HG02798 (cell line): ENCODE results near the gene HRK.

ENCODE experiments used
- ATAC-seq: cut with Tn5 transposase; IDR thresholded peaks from one replicate; pipeline ENCODE4 v1.9.1; 2021; ENCODE audit warnings: mild to moderate bottlenecking; ENCODE audit not compliant: unreplicated experiment, poor library complexity

HRK gene

DNA sequence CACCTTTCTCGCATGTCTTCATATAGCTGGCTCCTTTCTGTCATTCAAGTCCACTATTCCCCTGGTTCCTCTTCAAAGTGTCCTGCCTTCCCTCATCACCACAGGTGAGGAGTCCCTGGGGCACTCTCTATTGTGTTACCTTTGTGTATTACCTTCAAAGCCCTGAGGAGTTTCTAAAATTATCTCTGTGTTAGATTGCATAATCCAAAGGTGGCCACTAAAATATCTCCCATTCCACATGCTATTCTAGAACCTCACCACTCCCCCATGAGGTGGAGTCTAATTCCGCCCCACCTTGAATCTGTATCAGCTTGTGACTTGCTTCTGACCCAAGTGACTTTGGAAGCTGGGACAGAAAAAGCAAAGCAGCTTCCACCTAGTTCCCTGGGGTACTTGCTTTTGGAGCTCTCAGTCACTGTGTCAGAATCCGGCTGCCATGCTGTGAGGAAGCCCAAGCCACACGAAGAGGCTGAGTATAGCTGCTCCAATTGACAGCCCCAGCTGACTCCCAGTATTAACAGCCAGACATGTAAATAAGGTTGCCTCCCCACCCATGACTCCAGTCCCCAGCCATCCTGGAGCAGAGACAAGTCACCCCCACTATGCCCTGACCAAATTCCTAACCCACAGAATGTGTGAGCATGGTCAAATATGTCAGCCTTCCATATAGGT lies 6.8 kb downstream of the HRK start:
- ATAC-seq: no peak

DNA sequence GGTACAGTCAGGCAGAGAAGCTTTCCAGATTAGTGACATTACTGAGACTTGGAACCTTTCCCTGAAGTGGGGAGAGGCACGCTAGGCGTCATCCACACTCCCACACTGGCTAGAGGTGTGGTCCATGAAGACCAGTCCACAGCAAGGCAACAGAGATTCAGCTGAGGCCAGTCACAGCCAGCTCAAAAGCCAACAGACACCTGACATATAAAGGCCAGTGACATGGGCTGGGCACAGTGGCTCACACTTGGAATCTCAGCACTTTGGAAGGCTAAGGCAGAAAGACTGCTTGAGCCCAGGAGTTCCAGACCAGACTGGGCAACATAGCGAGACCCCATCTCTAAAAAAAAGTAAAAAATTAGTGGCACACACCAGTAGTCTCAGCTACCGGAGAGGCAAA lies 10.9 kb downstream of the HRK start:
- ATAC-seq: no peak

DNA sequence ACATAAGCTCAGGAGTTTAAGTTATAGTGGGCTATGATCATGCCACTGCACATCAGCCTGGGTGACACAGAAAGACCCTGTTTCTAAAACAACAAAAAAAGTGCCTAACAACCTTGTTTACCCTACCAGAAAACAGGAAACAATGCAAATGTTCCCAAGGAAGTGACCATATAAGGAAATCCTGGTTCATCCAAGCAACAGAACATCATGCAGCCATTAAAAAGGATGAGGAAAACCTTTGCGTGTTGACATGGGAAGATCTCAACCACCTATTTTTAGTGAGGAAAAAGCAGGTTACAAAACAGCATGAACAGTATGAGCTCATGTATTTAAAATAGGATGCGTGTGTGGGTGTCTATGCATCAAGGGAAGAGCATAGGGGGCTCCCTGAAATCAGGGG lies 13.7 kb downstream of the HRK start:
- ATAC-seq: no peak

DNA sequence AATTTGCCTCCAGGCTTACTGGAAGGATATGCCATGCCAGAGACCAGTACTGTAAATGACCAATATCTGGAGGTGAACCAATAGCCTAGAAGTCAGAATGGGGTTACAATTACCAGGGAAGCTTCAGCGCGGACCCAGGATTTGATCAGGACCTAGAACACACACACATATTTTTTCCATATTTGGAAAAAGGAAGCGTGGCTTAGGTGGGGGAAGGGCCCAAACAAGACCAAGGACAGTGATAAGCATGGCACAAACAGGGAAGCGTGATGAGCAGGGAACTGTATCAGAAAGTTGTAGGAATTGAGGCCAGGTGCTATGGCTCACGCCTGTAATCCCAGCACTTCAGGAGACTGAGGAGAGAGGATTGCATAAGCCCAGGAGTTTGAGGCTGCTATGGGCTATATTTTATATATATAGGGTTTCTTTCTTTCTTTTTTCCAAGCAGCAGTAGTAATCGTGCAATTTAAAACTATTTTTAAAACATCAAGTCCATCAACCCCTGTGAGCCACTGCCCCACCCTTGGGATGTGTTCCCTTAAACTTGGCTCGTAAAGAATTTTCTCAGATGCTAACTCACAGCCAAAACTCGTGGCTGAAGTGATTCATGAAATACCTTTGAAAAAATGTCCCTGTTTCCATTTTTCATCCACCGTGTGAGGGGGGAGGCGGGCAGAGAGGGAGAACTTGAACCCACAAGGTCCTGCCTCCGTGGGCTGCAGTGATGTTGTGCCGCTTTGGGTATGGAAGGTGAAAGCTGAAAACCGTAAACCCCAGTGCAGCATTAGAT lies 16.7 kb downstream of the HRK start:
- ATAC-seq: no peak

DNA sequence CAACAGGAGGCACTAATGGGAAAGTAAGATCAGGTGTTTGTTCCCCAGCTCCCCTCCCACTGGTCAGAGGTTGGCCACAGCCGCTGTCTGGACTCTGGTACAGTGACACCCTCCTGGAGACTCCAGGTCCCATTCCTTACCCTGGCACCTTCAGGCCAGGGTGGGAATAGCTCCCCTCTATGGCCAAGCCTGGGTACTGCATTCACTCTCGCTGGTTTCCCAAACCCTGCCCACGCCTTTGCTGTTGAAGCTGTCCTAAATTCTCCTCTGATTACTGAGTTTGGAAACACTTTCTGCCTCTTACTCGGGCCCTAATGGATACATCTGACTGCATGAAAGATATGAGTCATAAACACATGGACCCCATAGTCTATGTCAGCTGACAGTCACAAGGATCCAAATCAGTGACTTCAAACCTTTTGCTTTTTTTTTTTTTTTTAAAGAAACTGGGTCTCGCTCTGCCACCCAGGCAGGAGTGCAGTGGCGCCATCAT lies 17.9 kb downstream of the HRK start:
- no peak for ATAC-seq

DNA sequence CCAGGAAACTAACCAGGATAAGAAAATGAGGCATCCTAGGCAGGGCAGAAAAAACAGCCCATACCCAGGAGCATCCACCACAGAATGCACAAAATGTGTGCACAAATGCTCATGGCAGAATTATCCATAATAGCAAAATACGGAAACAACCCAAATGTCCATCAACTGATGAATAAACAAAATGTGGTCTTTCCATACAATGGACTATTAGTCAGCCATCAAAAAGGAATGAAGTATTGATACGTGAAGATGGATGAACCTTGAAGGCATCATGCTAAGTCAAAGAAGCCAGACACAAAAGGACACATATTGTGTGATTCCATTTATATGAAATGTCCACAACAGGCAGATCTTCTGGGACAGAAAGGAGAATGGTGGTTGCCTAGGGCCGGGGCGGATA lies 19.1 kb downstream of the HRK start:
- ATAC-seq: no peak

DNA sequence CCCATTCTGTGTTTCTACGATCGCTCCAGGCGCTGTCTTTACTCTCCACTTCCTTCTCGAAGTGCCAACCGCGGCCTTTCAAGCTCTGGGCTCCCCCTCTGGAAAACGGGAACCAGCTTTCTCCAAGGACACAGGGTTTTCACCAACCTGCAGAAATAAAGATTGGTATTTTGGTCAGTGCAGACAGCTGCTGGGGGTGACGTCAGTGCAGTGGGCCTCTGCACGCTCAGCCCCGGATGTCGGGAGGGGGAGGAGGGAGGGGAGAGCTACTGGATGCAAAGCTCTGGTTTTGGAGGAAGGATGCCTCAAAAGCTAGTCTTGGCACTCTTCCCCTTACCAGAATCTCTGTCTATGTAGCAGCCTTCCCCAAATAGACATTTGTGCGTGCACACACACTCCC lies 19.9 kb downstream of the HRK start:
- ATAC-seq: peak; percentile 82

DNA sequence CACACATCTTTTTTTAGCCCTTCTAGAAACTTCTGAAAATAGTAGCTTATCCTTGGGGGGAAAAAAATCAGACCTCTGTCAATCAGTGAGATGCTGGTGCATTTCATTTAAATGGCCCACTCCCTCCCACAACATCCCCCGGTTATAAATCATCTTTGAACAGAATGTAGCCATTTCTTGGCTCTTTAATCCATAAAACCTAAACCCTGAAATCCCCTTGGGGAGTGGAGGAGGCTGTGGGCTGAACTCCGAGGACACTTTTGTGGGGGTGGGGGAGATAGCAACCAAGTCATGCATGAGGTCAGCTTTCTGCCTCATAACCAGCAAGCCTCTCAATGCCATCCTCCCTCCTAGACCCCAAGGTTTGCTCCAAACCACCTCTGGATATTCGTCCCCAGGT lies 21.0 kb downstream of the HRK start:
- no peak for ATAC-seq

DNA sequence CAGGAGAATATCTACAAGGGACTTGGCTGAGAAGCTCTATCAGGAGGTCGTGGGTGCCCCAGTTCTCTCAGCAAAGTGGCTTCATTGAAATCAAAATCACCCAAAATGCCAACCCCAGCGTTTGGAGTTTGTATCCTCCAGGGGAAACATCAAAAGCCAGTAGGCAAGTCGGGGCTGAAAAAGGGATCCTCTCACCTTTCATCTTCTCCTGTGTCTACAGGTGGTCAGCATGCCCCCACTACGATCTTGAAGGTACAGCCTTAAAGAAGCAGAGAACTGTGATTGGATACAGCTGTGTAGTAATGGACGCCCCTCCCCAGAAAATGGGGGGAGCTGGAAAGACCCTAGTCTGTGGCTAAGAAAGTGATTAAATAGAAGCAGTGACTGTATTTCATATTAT lies 22.2 kb downstream of the HRK start:
- ATAC-seq: no peak

DNA sequence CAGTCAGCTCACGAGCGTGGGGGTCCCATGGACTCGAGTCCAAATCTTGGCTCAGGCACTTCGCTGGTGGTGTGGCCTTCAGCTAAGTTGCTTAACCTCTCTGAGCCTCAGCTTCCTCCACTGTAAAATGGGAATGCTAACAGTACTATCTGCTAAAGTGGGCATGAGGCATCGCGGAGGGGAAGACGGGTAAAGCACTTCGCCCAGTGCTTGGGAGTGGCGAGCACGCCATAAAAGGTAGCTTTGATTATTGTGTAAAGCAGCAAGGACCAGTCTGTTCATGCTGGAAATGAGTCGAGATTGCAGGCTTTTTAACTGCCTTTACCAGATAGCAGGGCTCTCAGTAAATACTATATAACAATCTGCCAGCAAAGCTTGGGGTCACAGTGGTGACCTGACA lies 24.5 kb downstream of the HRK start:
- ATAC-seq: no peak

DNA sequence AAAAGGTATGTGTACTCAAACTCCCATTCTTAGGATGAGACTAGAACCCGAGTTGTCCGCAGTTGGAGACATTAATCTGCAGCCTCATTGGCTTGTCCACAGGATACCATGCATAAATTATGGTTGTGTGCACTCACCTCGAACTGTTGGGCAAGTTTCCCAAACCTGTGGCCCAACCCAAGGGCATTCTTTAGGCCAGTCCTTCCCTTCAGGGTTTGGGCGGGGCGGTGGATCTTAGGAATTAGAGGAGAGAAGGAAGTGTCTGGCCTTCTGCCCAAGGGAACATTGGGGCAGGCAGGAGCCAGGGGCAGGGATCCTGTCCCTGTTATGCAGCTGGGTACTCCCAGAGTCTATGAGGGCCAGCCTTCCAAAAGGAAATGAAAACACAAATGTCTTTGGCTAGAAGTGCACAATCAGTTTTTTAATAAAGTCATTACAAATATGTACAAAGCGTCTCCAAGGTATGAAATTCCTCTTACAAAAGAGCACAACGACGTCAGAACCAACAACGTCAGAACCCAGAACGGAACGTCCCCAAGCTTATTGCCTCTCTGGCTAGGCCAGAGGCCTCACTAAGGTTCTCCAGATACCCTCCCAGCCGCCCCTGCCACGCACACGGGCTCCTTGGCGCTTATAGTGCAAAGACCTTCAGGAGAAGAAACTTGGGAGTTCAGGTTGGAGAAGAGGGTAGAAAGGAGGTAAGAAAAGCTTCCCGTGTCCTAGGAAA lies 25.3 kb downstream of the HRK start:
- ATAC-seq: no peak

DNA sequence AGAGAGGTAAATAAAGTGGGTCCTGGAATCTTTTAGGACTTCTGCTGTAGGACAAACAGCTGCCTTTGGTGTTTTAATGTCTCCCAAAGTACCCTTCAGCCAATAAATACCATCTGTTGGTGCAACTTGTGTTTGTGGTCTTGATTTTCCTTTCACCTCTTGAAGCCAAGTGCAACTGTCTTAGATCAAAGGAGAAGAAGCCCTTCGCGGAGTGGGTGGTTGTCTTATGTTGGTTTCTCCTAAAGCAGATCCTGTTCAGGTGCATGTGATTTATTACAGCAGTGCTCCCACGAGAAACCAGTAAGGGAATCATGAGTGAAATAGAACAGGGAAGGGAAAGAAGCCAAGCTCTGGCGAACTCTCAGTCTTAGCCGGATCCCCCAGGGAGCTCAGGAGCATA lies 27.7 kb downstream of the HRK start:
- no peak for ATAC-seq

DNA sequence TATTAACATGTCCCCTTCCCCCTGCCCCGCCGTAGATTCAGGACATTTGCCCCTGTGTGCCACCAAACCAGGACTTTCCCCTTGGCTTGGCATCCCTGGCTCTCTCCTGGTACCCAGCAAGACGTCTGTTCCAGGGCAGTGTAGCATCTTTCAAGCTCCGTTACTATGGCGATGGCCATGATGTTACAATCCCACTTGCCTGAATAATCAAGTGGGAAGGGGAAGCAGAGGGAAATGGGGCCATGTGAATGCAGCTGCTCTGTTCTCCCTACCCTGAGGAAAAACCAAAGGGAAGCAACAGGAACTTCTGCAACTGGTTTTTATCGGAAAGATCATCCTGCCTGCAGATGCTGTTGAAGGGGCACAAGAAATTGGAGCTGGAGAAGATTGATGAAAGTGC lies 28.9 kb downstream of the HRK start:
- no peak for ATAC-seq

DNA sequence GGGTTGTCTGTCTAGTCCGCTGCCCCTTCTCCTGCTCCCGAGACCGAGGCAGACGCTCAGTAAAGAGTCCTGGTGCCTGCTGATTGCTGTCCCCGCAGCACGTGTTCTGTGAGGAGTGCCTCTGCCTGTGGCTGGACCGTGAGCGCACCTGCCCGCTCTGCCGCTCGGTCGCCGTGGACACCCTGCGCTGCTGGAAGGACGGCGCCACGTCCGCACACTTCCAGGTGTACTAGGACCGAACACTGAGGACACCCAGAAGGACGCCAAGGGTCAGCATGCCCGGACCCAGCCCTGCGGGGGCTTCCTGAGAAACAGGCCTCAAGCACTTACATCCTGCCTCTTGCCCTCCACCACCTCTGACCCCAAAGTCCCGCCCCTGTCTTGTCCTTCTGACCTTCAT lies 32.0 kb downstream of the HRK start:
- no peak for ATAC-seq

DNA sequence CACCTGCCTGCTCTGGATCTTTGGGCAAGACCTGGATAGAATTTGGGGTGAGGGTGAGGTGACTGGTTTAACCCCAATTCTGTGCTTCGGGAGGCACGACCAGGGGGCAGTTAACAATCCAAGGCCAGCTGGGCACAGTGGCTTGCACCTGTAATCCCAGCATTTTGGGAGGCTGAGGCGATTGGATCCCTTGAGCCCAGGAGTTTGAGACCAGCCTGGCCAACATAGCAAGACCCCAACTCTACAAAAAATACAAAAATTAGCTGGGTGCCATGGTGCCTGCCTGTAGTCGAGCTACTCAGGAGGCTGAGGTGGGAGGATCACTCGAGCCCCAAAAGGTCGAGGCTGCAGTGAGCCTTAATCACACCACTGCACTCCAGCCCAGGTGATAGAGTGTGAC lies 38.2 kb downstream of the HRK start:
- ATAC-seq: no peak

DNA sequence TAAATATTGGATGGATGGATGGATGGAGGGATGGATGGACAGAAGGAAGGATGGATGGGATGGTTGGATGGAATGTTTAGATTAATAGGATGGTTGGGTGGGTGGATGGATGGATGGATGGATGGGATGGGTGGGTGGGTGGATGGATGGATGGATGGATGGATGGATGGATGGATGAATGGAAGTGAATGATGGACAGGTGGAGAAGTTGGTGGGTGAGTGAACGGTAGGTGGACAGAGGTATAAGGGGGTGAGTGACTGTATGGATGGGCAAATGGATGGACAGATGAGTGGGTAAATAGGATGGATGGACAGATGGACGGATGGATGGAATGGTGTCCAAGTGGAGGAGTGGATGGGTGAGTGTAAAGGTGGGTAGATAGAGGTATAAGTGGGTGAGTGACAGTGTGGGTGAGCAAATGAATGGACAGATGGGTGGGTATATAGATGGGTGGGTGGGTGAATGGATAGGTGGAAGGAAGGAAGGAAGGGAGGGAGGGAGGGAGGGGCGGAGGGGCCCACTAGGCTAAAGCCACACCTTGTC lies 41.9 kb downstream of the HRK start:
- no peak for ATAC-seq

DNA sequence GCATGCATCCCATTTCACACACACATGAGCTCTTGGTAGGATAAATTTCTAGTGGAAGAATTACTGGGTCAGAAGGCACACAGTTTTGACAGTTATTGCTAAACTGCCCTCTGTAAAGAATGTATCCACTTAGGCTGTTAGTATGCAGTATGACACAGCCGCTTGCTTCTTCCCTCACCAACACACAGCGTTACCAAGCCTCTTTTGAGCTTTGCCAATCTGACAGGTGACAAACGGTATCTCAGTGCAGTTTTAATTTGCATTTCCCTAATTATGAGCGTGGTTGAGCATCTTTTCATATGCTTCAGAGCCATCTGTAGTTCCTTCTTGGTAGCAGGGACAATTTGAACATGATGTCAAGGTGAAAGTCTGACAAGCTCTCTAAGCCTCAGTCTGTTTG lies 42.9 kb downstream of the HRK start:
- ATAC-seq: no peak

DNA sequence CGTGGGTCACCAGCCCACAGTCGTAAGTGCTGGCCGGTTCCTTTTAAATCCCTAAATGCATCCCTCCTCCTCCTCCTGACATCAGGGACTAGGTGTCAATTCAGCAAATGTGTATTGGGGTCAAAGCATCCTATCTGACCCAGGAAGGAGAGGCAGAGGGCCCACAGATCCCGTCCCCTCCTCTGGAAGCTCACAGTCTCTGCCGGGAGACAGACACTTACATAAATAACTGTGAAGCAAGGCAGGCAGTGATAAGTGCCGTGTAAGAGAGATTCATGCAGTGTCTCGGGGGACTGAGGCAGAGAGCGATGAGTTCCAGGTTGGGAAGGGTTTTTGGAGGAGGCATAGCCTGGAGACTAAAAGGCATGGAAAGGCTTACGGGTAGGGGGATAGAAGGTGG lies 44.1 kb downstream of the HRK start:
- ATAC-seq: no peak

DNA sequence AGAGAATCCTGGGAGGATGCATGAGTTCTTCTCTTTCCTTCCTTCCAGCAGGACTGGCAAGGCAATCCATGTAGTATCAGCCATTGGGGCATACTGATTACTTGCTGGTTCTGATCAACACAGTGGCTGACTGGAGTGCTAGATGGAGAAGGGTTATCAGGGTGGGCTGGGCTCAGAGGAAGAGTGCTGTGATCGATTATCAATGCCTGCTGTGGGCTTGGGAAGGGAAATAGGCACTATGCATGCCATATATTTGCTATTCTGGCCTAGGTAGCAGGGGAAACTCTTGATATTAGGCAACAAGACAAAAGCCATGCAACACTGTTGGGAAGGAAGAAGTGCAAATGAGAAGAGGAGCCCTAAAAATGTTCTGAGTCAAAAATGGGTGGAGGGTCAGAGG lies 45.8 kb downstream of the HRK start:
- ATAC-seq: no peak

DNA sequence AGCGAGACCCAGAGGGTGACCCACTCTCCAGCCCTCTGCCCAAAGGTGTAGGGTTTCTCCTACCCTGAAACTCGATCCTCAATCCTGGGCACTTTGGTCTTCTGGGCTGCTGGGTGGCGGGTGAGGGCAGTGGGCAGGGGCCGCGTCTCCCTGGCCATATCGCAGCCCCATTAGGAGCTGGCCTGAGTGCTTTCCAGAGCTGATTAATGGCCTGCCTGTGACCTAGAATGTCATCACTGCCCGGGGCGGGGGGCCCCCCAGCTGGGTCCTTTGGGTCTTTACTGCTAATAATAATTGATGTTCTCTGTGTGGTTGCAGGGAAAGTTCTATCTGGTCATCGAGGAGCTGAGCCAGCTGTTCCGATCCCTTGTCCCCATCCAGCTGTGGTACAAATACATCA lies 47.8 kb downstream of the HRK start:
- ATAC-seq: no peak

DNA sequence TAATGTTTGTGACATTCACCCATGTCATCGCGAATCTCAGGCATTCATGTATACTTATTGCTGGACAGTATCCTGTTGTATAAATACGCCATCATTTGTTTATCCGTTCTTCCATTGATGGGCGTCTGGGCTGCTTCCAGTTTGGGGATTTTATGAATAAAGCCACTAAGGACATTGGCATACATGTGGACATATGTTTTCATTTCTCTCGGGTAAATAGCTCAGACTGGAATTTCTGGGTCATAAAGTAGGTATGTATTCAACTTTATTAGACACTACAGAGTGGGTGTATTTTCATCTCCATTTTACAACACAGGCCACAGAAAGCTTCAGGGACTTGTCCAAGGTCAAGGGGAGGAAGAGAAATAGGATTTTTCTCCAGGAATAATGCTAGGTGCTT lies 48.9 kb downstream of the HRK start:
- ATAC-seq: no peak
